Pancreas (tissue), 10 donors: ENCODE measurements around the gene MOB3B. TPM values are rescaled to one million over a fixed set of nuclear protein-coding genes. Genes with fewer than 3 reads are reported as not detected.

Experiments
- ATAC-seq, 4 donors: fragments of 200-7000 bp; cut with Tn5 transposase; one replicate each; pipeline versions ENCODE4 v1.8.0 to v1.9.1; 2020; ENCODE audit warnings: mild to moderate bottlenecking in 4 of 4, moderate library complexity in 4 of 4
- DNase-seq, 6 donors: peaks; one replicate each; pipeline ENCODE4 v3.0.0-alpha.2; 2020
- FAIRE-seq: peaks from 2 replicates; lab custom pipeline; 2012; peaks lifted over from hg19 to GRCh38; lab: Jason Lieb, UNC
- H3K27ac ChIP-seq, 4 donors: fragments of 200-600 bp; sonication (generic); 1 replicate in 3 of 4; 2 replicates in 1 of 4; pipeline versions ENCODE4 v1.5.0 to v1.8.0; 2020
- H3K27me3 ChIP-seq, 4 donors: fragments of 200-600 bp; one replicate each; pipeline ENCODE4 v1.8.0; 2021
- H3K36me3 ChIP-seq, 3 donors: fragments of 200-600 bp; sonication (generic) in 1 of 3; one replicate each; pipeline versions ENCODE4 v1.5.0 to v1.8.0; 2020 to 2021
- H3K4me1 ChIP-seq, 3 donors: fragments of 200-600 bp; one replicate each; pipeline ENCODE4 v1.8.0; 2021
- H3K4me3 ChIP-seq, 4 donors: fragments of 200-600 bp; sonication (generic) in 2 of 4; one replicate each; pipeline versions ENCODE4 v1.5.0 to v1.8.0; 2020 to 2021
- H3K9me3 ChIP-seq, 4 donors: fragments of 200-600 bp; one replicate each; pipeline ENCODE4 v1.8.0; 2021
- WGBS, 2 donors: extraction: QIAGEN DNeasy Blood & Tissue Kit; methylation state at CpG; one replicate each; pipeline ENCODE4 v1.1.7; 2013; 5-methylcytosine and 5-hydroxymethylcytosine counted together
- intact Hi-C, 3 donors: fragments of 100-400 bp; cut with DNase I; formaldehyde crosslinking; loops; one replicate each; pipeline versions ENCODE4 v1.11.1 to v1.14.2; 2022
- polyA plus RNA-seq, 2 donors: library from polyadenylated mRNA; stranded (reverse); fragments of 200-250 nt; gene quantifications; one replicate each; pipeline ENCODE4 v1.2.3, GENCODE V29; 2013
- total RNA-seq, 6 donors: library from RNA; stranded (reverse); fragmentation: NEBNext Ultra II Directional in 4 of 6; extraction: Animal tissue kit (Norgen Biotek cat#: 25700) in 4 of 6; gene quantifications; one replicate each; pipeline versions ENCODE4 v1.2.1 to v1.2.4, GENCODE V29; 2021 to 2023
- TF ChIP-seq, protein P1 (sequence below), 4 donors: fragments of 200-600 bp; sonication (generic) in 3 of 4; IDR thresholded peaks; one replicate each; pipeline versions ENCODE4 v1.5.0 to v1.8.0; 2021; ENCODE audit warnings: antibody characterized with exemption in 4 of 4
- donor health status: healthy with polysubstance abuse.
- donor health status: DM: no; HTN: no; CAD: no; lungs with moderate emphysema.
- donor health status: DM: no; HTN: no; CAD: no.
- donor health status: control.
- donor health status: control.
- donor health status: Bipolar disorder and iron deficiency.
- donor health status: DM: yes; HTN: yes; CAD: no.
- donor health status: DM: no; HTN: no; CAD: no.
- donor health status: DM: no; HTN: no; CAD: no.
- donor health status: DM: yes; HTN: yes; CAD: no.

MOB3B gene
- total and polyA plus RNA-seq, 8 donors: 1.4 to 10.5 (median 4.0) TPM

DNA sequence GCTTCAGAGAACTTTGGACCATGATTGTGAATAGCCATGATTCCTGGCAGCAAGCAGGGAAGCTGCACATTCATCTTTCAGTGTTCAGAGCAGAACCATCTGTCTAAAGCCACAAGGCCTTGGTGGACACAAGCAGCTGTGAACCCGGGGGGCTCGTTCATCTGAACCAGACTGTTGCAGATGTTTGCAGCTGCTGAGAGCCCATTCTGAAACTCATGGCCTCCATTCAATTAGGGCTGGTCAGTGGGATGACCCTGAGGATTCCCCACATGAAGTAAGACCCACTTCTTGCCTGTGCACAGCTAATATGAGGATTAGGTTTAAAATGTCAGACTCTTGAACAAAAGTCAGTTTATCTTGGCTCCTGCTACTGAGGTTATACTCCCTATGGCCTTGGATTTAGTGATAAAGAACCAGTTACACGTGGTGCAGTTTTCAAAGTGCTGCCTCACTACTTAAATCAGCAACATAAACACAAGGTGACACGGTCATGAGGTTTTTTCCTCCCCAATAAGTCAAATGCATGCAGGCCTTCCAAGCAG lies 115.3 kb downstream of the MOB3B start:
- intact Hi-C loops: no loop called here
- ATAC-seq: peak; percentile 91 to 97 (median 94)
- peaks cover 7 to 19% (median 13%) of the 10 kb centered on the region in 3 donors for H3K4me1 ChIP-seq
- H3K36me3 ChIP-seq: no peaks in the 10 kb centered on the region
- H3K27ac ChIP-seq: peak overlapping the region; percentile 26 to 44 (median 28)
- no peaks in the 10 kb centered on the region for H3K27me3 ChIP-seq
- TF ChIP-seq, protein P1, sequence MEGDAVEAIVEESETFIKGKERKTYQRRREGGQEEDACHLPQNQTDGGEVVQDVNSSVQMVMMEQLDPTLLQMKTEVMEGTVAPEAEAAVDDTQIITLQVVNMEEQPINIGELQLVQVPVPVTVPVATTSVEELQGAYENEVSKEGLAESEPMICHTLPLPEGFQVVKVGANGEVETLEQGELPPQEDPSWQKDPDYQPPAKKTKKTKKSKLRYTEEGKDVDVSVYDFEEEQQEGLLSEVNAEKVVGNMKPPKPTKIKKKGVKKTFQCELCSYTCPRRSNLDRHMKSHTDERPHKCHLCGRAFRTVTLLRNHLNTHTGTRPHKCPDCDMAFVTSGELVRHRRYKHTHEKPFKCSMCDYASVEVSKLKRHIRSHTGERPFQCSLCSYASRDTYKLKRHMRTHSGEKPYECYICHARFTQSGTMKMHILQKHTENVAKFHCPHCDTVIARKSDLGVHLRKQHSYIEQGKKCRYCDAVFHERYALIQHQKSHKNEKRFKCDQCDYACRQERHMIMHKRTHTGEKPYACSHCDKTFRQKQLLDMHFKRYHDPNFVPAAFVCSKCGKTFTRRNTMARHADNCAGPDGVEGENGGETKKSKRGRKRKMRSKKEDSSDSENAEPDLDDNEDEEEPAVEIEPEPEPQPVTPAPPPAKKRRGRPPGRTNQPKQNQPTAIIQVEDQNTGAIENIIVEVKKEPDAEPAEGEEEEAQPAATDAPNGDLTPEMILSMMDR (IDR thresholded peaks at IDR 0.05): no peak
- DNase-seq: peak in 3 of 6 donors; percentile 29 to 60 (median 46)
- 18 to 19% methylated on average over 4 of the region's 4 CpGs for WGBS, 2 donors
- FAIRE-seq: no peak
- H3K4me3 ChIP-seq: peak overlapping the region in 1 of 4 donors; percentile 12
- H3K9me3 ChIP-seq: no peaks in the 10 kb centered on the region

DNA sequence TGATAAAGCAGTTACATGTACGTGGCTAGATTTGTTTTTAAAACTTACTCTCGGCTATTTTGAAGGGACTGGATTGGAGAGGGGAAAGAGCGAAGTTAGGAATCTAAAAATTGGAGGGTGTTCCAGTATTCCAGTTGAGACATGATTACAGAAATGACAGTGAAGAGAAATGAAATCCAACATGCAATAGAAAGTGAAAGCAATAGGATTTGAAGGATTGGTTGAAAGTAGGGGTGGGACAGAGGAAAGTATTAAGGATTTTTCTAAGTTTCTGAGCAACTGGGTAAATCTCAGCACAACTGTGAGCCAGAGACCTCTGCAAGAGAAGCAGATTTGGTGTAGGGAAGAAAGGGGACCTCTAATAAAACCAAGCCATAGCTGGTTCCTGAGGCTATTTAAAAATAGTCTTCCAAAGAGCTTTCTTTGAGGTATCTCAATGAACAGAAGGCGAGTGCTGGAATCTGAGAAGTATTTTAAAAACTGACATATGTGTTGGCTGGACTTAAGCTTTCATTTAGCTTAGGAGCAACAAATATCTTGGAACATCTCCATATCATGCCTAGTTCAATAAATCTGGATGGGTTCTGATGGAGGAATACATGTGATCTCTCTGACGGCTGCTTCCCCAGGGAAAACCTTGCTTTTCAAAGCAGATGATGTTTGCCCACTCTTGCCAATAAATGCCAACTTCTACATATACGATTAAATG lies 115.9 kb downstream of the MOB3B start:
- TF ChIP-seq, protein P1 (IDR thresholded peaks at IDR 0.05): no peak
- Histone ChIP-seq H3K4me1 (peaks cover 7 to 19% (median 13%) of the 10 kb centered on the region in 3 donors), H3K9me3 (no peaks in the 10 kb centered on the region), H3K27me3 (no peaks in the 10 kb centered on the region), H3K27ac (peak overlapping the region in 2 of 4 donors; percentile 27 to 29), H3K4me3 (peak overlapping the region in 1 of 4 donors; percentile 15), H3K36me3 (no peaks in the 10 kb centered on the region)
- DNase-seq: no peak
- 28 to 40% methylated on average over 6 of the region's 6 CpGs for WGBS, 2 donors
- intact Hi-C loops: no loop called here
- ATAC-seq: peak; percentile 9 to 64 (median 31)
- no peak for FAIRE-seq

DNA sequence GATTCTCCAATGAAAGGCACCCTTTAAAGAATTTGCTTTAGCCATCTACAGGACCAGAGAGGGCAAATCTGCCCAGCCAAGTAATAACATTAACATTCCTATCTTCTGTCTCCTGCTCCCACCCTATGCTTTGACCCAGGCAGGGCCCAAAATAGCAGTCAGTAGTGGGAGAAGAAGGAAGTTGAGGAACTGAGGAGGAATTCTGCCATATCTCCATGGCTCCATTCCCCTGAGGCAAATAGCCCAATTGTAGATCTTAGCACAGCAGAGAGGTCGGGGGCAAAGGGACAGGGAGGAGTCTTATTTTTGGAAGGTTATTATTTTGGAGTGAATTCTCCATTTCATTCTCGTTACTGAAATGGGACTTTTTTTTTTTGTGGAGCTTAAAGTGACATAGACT lies 116.7 kb downstream of the MOB3B start:
- TF ChIP-seq, protein P1 (IDR thresholded peaks at IDR 0.05): no peak

DNA sequence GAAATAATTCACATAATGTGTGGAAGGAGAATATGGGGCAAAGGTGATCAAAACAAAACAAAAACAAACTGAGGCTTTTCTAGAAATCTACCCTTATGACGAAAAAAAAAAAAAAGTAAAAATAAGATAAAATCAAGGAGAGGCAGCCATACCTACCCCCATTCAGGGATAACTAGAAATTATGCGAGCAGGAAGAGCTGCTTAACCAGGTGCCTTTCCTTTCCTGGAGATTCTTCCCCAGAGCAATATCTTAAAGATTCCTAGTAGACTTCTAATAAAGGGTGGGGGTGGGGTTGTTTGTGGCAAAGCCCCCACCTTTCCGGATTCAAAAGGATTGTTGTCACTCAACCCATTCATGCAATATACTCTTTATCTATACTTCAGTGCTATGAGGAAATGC lies 117.5 kb downstream of the MOB3B start:
- FAIRE-seq: no peak
- intact Hi-C loops: no loop called here
- no peak for ATAC-seq
- H3K4me1 ChIP-seq: peaks cover 7 to 19% (median 13%) of the 10 kb centered on the region in 3 donors
- H3K27me3 ChIP-seq: no peaks in the 10 kb centered on the region
- TF ChIP-seq, protein P1 (IDR thresholded peaks at IDR 0.05): no peak
- H3K27ac ChIP-seq: no peak overlapping the region
- no peak overlapping the region for H3K4me3 ChIP-seq
- no peaks in the 10 kb centered on the region for H3K36me3 ChIP-seq
- H3K9me3 ChIP-seq: no peaks in the 10 kb centered on the region
- DNase-seq: no peak
- 82 to 85% methylated on average over 3 of the region's 3 CpGs for WGBS, 2 donors

More for the DNA sequence above, 116.7 kb downstream of the MOB3B start:
- FAIRE-seq (no peak), DNase-seq (no peak), ATAC-seq (no peak)
- 45 to 47% methylated on average over 2 of the region's 2 CpGs for WGBS, 2 donors
- Histone ChIP-seq H3K27ac (no peak overlapping the region), H3K36me3 (no peaks in the 10 kb centered on the region), H3K4me3 (peak overlapping the region in 1 of 4 donors; percentile 15), H3K9me3 (no peaks in the 10 kb centered on the region), H3K4me1 (peaks cover 7 to 19% (median 13%) of the 10 kb centered on the region in 3 donors), H3K27me3 (no peaks in the 10 kb centered on the region)
- intact Hi-C loops: no loop called here

DNA sequence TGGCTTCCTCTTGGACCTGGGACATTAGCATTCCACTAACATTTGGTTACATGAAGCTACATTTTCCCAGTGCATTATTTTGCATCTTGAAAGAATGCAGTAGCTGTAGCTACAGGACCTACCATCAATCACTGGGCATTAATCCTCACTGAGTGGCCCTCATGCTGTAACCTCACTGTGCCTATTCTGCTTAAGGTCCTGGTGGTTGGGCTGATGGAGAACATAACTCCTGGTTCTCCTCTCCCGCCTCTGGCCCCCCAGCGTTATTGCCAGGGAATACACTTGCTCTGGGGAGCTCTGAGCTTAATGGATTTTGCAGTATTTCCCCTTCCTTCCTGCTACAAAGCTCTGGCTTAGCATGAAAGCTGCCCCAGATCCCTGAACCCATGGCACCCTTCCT lies 121.1 kb downstream of the MOB3B start:
- Histone ChIP-seq H3K9me3 (no peaks in the 10 kb centered on the region), H3K36me3 (no peaks in the 10 kb centered on the region), H3K27ac (no peak overlapping the region), H3K4me1 (peaks cover 0 to 6% (median 0%) of the 10 kb centered on the region in 3 donors), H3K4me3 (no peak overlapping the region), H3K27me3 (no peaks in the 10 kb centered on the region)
- WGBS, 2 donors: 82 to 92% methylated on average over 2 of the region's 2 CpGs
- DNase-seq (no peak), ATAC-seq (no peak), FAIRE-seq (no peak)
- TF ChIP-seq, protein P1 (IDR thresholded peaks at IDR 0.05): no peak
- intact Hi-C loops: no loop called here
